T47D (cell line): ENCODE measurements around the gene MRPL11.
A peak's percentile ranks its signal among the peaks of the same experiment; 100 is the strongest.
"Not testable (repeated sequence)": the region's sequence is repeated elsewhere in the genome, so short reads cannot be mapped to it uniquely, and the experiment has no call there.

ENCODE experiments used
- DNase-seq, 2 experiments: peaks; one replicate each; pipeline versions ENCODE4 v3.0.0 to v3.0.0-alpha.2; 2011 to 2012; ENCODE audit warnings: low read depth in 1 of 2, low spot score in 1 of 2
- JUND ChIP-seq: IDR thresholded peaks from 2 replicates; pipeline ENCODE4 v1.6.1; 2012; ENCODE audit warnings: low read depth
- in situ Hi-C: cut with HindIII; loops from 2 replicates; pipeline ENCODE4 v1.10.0; 2016; ENCODE audit warnings: low sequenced_read_pairs, low pct_unique_long_range_greater_than_20kb

The MRPL11 gene

DNA sequence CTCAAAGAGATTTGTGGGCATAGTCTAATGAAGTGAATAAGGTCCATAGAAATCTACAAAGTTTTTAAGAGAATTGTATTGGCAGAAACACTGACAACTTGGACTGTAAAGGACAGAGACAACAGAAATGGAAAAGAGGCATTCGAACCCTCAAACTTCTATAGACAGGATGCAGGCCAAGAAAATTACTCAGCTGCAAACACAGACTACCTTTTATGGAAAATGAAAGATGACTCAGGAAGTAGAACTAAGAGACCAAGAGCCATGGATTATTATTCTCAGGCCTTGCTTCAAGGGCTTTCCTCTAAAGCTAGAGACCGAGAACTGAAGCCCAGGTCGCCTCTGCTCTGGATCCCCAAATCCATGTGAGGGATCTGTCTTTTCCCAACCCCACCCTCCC lies 24.3 kb upstream of the MRPL11 start:
- no peak for DNase-seq
- in situ Hi-C loops = no loop called here
- TF ChIP-seq JUND = no peak

DNA sequence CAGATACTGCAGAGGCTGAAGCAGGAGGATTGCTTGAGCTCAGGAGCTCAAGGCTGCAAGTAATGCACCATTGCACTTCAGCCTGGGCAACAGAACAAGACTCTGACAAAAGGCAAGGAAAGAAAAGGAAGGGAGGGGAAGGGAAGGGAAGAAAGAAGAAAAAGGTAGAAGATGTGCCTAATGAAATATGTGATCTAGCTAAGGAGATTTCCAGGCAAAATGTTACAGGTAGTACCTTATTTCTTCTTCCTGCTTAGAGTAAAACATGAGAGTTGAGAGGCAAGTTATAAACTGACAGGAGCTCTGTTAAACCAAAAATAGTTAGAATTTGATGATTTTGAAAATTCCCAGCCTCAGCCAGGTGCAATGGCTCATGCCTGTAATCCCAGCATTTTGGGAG lies 23.4 kb upstream of the MRPL11 start:
- DNase-seq = no peak
- TF ChIP-seq JUND = no peak
- in situ Hi-C loops = no loop called here

DNA sequence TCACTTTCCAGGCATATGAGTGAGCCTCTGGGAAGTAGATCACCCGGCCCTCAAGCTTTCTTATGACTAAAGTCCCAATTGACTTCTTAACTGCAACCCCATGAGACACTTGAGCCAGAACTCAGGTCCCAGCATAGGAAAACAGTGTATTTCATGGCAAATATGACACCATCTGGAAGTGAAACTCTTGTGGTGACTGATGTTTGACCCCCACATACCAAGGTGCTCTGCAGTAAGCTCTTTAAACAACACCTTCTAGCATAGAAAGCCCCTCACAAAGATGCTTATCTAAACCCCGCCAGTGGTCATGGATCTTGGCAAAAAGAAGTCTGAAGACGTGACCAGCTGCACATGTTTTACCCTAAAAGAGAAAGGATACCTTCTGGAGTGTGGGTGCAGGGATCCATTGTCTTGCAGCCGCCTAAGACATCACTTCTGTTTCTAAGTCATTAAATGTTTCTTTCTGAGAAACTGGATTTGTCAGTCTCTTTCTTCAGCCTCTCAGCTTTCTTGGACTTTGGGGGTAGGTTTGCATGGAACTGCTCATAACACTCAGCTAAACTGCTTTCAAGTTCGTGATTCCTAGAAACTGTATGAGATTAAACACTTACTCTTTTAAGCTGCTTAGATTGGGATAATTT lies 20.6 kb upstream of the MRPL11 start:
- TF ChIP-seq JUND = no peak
- in situ Hi-C loops = no loop called here
- DNase-seq = no peak

DNA sequence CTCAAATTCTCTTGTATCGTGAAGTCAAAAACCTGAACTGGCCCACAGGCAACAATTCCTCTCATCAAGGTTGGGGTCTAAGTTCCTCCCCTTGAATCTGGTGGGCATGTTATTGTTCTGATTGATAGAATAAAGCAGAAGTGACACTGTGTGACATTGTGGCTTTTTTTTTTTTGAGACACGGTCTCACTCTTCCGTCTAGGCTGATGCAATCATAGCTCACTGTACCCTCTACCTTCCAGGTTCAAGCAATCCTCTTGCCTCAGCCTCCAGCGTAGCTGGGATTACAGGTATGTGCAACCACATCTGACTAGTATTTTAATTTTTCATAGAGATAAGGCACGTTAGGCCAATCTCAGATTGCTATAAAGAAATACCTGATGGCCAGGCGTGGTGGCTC lies 19.2 kb upstream of the MRPL11 start:
- DNase-seq = no peak
- in situ Hi-C loops = no loop called here
- TF ChIP-seq JUND = no peak

DNA sequence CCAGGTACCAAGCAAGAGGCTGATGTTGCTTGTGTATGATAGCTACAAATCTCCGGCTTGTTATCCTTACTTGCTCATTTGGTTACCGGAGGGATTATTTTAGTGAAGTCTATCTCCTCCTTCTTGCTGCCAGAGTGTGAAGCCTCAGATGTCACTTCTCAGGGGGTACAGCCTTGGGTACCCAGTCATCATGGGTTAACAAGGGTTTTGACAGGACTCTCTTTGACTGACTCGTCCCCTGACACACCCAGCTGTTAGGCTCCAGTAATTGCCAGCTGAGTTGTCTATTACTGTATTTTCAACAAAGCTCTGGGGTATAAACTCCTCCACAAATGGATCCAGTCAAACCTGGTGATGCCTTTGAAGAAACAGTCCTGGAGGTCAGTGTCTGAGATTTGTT lies 16.2 kb upstream of the MRPL11 start:
- DNase-seq = no peak
- TF ChIP-seq JUND = no peak
- in situ Hi-C loops = no loop called here

DNA sequence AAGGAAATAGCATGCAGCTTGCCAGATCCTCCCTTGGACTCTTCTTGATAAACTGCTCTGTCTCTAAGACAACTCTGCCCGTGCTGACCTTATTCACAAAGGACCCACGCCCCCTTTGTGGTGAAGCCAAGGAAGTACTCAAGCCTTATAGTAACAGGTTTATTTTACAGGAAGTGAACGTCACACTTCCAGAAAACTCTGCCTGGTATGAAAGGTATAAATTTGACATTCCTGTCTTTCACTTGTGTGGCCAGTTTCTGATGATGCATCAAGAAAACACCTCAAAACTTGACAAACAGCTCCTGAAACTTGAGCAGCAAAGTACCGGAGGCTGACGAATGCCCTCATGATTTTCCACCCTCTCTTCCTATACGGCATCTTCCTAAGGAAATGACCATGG lies 15.6 kb upstream of the MRPL11 start:
- DNase-seq = peak in 1 of 2 experiments; percentile 51
- in situ Hi-C loops = no loop called here
- no peak for TF ChIP-seq JUND

DNA sequence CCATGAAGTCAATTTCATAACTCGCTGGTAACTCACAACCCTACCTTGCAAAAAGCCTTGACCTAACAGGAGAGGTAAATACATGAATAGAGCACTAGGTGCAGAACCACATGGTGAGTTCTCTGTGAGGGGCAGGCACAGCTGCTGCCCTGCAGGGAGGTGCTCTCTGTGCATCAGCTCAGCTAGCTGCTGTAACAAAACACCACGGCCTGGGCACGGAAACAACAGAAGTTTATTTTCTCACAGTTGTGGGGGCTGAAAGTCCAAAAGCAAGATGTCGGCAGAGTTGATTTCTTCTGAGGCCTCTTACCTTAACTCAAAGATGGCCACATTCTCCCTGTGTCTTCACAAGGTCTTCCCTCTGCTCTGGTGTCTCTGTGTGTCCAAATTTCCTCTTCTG lies 13.0 kb upstream of the MRPL11 start:
- DNase-seq = no peak
- no peak for TF ChIP-seq JUND
- in situ Hi-C loops = no loop called here

DNA sequence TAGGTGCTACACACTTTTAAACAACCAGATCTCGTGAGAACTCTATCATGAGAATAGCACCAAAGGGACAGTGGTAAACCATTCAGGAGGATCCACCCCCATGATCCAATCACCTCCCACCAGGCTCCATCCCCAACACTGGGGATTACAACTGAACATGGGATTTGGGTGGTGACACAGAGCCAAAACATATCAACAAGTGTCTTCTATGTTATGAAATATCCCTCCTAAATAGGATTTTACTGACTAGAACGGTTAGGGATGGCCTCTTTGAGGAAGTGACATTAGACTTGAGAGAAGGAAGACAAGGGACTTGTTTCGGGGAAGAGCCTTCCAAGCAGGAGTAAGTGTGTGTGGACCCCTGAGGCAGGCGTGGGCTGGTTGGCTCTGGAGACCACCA lies 11.9 kb upstream of the MRPL11 start:
- in situ Hi-C loops = no loop called here
- TF ChIP-seq JUND = no peak
- no peak for DNase-seq

DNA sequence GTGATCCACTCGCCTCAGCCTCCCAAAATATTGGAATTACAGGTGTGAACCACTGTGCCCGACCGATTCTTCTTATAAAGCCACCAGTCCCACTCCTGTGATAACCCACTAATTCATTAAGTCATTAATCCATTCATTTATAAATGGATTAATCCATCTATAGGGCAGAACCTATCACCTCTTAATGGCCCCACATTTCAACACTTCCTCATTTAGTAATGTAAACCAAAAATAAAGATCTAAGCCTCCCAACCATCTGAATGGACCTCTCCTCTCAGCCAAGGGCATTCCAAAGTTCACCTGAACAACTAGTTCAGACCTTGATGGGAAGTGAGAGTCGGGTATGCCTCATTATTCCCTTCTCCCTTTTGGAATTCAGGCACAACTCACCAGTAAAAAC lies 9.9 kb upstream of the MRPL11 start:
- no peak for TF ChIP-seq JUND
- DNase-seq = no peak
- in situ Hi-C loops = no loop called here

DNA sequence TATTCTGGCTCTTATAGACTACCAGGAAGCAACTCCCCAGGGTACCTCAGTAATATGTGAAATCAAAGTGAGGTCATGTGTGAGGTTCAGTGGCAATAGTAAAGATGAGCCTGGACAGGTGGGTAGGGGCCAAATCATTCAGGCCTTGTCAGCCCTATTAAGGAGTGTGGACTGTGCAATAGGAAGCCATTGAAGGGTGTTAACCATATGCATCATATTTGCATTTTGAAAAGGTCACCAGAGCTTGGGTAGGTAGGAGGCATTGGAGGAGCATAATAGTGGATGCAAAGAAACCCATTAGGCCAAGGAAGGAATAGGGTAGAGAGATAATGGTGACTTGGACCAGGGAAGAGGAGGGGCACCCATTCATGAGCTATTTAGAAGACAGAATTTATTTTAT lies 8.4 kb upstream of the MRPL11 start:
- no peak for TF ChIP-seq JUND
- DNase-seq = no peak
- in situ Hi-C loops = no loop called here

DNA sequence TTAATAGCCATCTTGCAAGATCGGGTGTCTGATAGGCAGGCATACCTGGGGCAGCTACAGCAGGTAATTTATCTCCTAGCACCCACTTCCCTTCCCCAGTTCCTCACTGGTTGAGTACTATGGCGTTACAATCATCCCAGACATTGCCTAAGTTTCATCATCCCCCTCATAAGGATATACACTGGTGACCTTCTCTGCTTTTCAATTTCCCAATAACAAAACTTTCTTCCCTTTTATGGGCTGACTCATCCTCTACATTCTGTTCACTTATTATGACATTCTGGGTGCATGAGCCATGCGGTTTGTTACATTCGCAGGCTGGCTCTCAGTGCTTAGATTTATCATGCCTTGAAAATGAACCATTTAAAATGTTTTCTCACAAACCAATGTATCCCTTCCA lies 5.0 kb upstream of the MRPL11 start:
- no peak for DNase-seq
- in situ Hi-C loops = no loop called here
- no peak for TF ChIP-seq JUND

DNA sequence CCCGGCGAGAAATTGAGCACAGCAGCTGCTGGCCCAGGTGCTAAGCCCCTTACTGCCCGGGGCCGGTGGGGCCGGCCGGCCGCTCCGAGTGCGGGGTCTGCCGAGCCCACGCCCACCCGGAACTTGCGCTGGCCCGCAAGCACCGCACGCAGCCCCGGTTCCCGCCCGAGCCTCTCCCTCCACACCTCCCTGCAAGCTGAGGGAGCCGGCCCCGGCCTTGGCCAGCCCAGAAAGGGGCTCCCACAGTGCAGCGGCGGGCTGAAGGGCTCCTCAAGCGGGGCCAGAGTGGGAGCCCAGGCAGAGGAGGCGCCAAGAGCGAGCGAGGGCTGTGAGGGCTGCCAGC lies 2.3 kb upstream of the MRPL11 start:
- DNase-seq, in situ Hi-C loops: not testable (repeated sequence)

DNA sequence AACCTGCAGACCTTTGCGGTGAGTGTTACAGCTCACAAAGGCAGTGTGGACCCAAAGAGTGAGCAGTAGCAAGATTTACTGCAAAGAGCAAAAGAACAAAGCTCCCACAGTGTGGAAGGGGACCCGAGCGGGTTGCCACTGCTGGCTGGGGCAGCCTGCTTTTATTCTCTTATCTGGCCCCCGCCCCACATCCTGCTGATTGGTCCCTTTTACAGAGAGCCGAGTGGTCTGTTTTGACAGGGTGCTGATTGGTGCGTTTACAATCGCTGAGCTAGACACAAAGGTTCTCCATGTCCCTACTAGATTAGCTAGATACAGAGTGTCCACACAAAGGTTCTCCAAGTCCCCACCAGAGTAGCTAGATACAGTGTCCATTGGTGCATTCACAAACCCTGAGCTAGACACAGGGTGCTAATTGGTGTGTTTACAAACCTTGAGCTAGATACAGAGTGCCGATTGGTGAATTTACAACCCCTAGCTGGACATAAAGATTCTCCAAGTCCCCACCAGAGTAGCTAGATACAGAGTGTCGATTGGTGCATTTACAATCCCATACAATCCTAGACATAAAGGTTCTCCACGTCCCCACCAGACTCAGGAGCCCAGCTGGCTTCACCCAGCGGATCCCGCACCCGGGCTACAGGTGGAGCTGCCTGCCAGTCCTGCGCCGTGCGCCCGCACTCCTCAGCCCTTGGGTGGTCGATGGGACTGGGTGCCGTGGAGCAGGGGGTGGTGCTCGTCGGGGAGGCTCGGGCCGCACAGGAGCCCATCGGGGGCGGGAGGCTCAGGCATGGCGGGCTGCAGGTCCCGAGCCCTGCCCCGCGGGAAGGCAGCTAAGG lies 1.7 kb upstream of the MRPL11 start:
- in situ Hi-C loops, DNase-seq: not testable (repeated sequence)
